K562 (cell line): ENCODE measurements around the gene PRPSAP1. TPM values are rescaled to one million over a fixed set of nuclear protein-coding genes. Genes with fewer than 3 reads are reported as not detected.

Experiments
- ARID1B ChIP-seq: fragments of 450-650 bp; IDR thresholded peaks from 2 replicates; pipeline ENCODE4 v1.6.1; 2016; ENCODE audit warnings: antibody characterized with exemption, mild to moderate bottlenecking, inconsistent platforms
- KLF10 ChIP-seq: fragments of 250-450 bp; sonication (Bioruptor Pico); IDR thresholded peaks from 2 replicates; pipeline ENCODE4 v1.6.1; 2021; ENCODE audit warnings: matching md5 sums
- MYNN ChIP-seq, 2 experiments: sonication (generic); formaldehyde crosslinking in 1 of 2; IDR thresholded peaks; 2 replicates each; pipeline versions ENCODE4 v1.5.0 to v1.6.1; 2016 to 2020; ENCODE audit warnings: antibody characterized with exemption in 1 of 2, missing genetic modification reagents in 1 of 2
- NR1H2 ChIP-seq: sonication (generic); formaldehyde crosslinking; IDR thresholded peaks from 2 replicates; pipeline ENCODE4 v1.4.0; 2020; ENCODE audit warnings: mild to moderate bottlenecking, missing genetic modification reagents
- SUPT5H ChIP-seq: fragments of 450-650 bp; IDR thresholded peaks from 2 replicates; pipeline ENCODE4 v1.6.1; 2016
- TRIM25 ChIP-seq: fragments of 450-650 bp; IDR thresholded peaks from 2 replicates; pipeline ENCODE4 v1.7.0; 2016; ENCODE audit warnings: borderline replicate concordance
- ZNF316 ChIP-seq: fragments of 450-650 bp; IDR thresholded peaks from 2 replicates; pipeline ENCODE4 v1.6.1; 2016
- polyA plus RNA-seq, 8 experiments: library from polyadenylated mRNA; depleted of rRNA in 4 of 8; stranded (reverse) in 5 of 8; unstranded in 3 of 8; fragments of >200 nt; fragmentation: Nextera tagmentation in 2 of 8; fragmentation: Illumina TruSeq in 1 of 8; extraction: Ambion mirVana in 2 of 8; extraction: Trizol in 1 of 8; gene quantifications; 2 replicates each; pipeline versions ENCODE4 v1.2.1 to v1.2.3, GENCODE V29; 2011 to 2014; ENCODE audit warnings: inconsistent platforms in 1 of 8, missing spikeins in 1 of 8
- total RNA-seq, 7 experiments: library from RNA; depleted of rRNA in 6 of 7; stranded (reverse); fragments of >200 nt in 6 of 7; fragmentation: Illumina TruSeq in 2 of 7; extraction: Trizol in 2 of 7; gene quantifications; 2 replicates each; pipeline versions ENCODE4 v1.2.1 to v1.2.3, GENCODE V29; 2011 to 2021; ENCODE audit warnings: low replicate concordance in 1 of 7
- TF ChIP-seq, protein P1 (sequence below): sonication (generic); formaldehyde crosslinking; IDR thresholded peaks from 2 replicates; pipeline ENCODE4 v1.8.0; 2022; ENCODE audit warnings: missing genetic modification reagents, mild to moderate bottlenecking, borderline replicate concordance
- TF ChIP-seq, protein P2 (sequence below): sonication (generic); formaldehyde crosslinking; IDR thresholded peaks from 2 replicates; pipeline ENCODE4 v1.8.1; 2022; ENCODE audit warnings: missing genetic modification reagents
- TF ChIP-seq, protein P3 (sequence below): fragments of 450-650 bp; IDR thresholded peaks from 2 replicates; pipeline ENCODE4 v1.6.1; 2016; ENCODE audit warnings: low read depth
- TF ChIP-seq, protein P4 (sequence below): fragments of 450-650 bp; formaldehyde crosslinking; IDR thresholded peaks from 2 replicates; pipeline ENCODE4 v1.4.0; 2020; ENCODE audit warnings: mild to moderate bottlenecking, moderate library complexity

PRPSAP1 gene
- total and polyA plus RNA-seq, 9 of the 15 experiments (the other 6 are each of a cell fraction or from before 2014, with no cell fraction given) = 21.9 to 77.1 (median 40.8) TPM

DNA sequence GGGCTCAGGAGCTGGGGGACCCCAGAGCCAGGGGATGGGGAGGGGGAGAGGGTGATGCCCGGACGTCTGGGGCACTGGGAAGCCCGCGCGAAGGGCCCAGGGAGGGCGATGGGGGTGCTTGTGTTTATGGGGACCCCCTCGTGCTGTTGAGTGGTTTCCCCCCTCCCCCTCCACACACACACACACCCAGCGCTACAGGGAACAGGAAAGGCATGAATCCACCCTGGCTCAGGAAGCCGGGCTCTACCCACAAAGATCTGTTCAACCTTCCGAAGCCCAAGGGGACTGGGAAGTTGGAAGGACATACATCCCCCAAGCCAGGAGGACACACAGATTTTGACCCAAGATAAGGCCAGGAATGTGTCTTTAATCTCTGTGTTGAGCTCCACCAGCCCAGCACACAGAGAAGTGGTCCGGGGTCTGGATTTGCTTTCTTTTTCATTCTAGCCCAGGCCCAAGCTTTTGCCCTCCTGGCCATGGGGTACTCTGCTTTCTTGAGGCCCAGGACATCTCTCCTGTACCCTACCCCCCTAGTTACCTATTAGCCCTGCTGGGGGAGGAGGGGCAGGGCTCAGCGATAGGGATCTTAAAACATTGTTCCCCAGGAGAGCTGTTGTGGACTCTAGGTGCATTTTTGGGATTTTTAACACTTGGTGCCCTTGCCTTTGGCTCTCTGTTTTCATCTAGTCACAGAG is 87.3 kb downstream of the PRPSAP1 start (continued):
- TF ChIP-seq MYNN (IDR thresholded peaks at IDR 0.05) = no peak
- no peak for TF ChIP-seq MYNN (CRISPR knock-in tag; IDR thresholded peaks at IDR 0.05)
- TF ChIP-seq TRIM25 = no peak
- TF ChIP-seq, protein P1, sequence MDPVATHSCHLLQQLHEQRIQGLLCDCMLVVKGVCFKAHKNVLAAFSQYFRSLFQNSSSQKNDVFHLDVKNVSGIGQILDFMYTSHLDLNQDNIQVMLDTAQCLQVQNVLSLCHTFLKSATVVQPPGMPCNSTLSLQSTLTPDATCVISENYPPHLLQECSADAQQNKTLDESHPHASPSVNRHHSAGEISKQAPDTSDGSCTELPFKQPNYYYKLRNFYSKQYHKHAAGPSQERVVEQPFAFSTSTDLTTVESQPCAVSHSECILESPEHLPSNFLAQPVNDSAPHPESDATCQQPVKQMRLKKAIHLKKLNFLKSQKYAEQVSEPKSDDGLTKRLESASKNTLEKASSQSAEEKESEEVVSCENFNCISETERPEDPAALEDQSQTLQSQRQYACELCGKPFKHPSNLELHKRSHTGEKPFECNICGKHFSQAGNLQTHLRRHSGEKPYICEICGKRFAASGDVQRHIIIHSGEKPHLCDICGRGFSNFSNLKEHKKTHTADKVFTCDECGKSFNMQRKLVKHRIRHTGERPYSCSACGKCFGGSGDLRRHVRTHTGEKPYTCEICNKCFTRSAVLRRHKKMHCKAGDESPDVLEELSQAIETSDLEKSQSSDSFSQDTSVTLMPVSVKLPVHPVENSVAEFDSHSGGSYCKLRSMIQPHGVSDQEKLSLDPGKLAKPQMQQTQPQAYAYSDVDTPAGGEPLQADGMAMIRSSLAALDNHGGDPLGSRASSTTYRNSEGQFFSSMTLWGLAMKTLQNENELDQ = no peak
- TF ChIP-seq NR1H2 = no peak
- TF ChIP-seq, protein P2, sequence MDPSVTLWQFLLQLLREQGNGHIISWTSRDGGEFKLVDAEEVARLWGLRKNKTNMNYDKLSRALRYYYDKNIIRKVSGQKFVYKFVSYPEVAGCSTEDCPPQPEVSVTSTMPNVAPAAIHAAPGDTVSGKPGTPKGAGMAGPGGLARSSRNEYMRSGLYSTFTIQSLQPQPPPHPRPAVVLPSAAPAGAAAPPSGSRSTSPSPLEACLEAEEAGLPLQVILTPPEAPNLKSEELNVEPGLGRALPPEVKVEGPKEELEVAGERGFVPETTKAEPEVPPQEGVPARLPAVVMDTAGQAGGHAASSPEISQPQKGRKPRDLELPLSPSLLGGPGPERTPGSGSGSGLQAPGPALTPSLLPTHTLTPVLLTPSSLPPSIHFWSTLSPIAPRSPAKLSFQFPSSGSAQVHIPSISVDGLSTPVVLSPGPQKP (CRISPR knock-in tag) = no peak
- TF ChIP-seq SUPT5H = no peak
- TF ChIP-seq ARID1B = no peak
- TF ChIP-seq, protein P3, sequence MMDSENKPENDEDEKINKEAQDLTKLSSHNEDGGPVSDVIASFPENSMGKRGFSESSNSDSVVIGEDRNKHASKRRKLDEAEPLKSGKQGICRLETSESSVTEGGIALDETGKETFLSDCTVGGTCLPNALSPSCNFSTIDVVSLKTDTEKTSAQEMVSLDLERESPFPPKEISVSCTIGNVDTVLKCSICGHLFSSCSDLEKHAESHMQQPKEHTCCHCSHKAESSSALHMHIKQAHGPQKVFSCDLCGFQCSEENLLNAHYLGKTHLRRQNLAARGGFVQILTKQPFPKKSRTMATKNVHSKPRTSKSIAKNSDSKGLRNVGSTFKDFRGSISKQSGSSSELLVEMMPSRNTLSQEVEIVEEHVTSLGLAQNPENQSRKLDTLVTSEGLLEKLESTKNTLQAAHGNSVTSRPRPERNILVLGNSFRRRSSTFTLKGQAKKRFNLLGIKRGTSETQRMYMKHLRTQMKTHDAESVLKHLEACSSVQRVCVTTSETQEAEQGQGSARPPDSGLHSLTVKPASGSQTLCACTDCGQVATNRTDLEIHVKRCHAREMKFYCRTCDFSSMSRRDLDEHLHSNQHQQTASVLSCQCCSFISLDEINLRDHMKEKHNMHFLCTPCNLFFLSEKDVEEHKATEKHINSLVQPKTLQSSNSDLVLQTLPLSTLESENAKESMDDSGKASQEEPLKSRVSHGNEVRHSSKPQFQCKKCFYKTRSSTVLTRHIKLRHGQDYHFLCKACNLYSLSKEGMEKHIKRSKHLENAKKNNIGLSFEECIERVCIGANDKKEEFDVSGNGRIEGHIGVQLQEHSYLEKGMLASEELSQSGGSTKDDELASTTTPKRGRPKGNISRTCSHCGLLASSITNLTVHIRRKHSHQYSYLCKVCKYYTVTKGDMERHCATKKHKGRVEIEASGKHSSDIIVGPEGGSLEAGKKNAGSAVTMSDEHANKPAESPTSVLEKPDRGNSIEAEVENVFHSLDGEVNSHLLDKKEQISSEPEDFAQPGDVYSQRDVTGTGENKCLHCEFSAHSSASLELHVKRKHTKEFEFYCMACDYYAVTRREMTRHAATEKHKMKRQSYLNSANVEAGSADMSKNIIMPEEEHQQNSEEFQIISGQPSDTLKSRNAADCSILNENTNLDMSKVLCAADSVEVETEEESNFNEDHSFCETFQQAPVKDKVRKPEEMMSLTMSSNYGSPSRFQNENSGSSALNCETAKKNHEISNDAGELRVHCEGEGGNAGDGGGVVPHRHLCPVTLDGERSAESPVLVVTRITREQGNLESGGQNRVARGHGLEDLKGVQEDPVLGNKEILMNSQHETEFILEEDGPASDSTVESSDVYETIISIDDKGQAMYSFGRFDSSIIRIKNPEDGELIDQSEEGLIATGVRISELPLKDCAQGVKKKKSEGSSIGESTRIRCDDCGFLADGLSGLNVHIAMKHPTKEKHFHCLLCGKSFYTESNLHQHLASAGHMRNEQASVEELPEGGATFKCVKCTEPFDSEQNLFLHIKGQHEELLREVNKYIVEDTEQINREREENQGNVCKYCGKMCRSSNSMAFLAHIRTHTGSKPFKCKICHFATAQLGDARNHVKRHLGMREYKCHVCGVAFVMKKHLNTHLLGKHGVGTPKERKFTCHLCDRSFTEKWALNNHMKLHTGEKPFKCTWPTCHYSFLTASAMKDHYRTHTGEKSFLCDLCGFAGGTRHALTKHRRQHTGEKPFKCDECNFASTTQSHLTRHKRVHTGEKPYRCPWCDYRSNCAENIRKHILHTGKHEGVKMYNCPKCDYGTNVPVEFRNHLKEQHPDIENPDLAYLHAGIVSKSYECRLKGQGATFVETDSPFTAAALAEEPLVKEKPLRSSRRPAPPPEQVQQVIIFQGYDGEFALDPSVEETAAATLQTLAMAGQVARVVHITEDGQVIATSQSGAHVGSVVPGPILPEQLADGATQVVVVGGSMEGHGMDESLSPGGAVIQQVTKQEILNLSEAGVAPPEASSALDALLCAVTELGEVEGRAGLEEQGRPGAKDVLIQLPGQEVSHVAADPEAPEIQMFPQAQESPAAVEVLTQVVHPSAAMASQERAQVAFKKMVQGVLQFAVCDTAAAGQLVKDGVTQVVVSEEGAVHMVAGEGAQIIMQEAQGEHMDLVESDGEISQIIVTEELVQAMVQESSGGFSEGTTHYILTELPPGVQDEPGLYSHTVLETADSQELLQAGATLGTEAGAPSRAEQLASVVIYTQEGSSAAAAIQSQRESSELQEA = no peak
- no peak for TF ChIP-seq ZNF316
- TF ChIP-seq, protein P4, sequence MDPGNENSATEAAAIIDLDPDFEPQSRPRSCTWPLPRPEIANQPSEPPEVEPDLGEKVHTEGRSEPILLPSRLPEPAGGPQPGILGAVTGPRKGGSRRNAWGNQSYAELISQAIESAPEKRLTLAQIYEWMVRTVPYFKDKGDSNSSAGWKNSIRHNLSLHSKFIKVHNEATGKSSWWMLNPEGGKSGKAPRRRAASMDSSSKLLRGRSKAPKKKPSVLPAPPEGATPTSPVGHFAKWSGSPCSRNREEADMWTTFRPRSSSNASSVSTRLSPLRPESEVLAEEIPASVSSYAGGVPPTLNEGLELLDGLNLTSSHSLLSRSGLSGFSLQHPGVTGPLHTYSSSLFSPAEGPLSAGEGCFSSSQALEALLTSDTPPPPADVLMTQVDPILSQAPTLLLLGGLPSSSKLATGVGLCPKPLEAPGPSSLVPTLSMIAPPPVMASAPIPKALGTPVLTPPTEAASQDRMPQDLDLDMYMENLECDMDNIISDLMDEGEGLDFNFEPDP (CRISPR knock-in tag) = no peak
- TF ChIP-seq KLF10 = no peak
